Activated CD8-positive, alpha-beta memory T cell treated with anti-CD3 and anti-CD28 coated beads, Interleukin-2, amount 50 U/mL, for 1 hour (primary cell): ENCODE results near the gene SART3.
A peak's percentile ranks its signal among the peaks of the same experiment; 100 is the strongest.
"Not testable (repeated sequence)": the region's sequence is repeated elsewhere in the genome, so short reads cannot be mapped to it uniquely, and the experiment has no call there.

Source experiments
- DNase-seq: peaks from one replicate; pipeline ENCODE4 v3.0.0-alpha.2; 2020; ENCODE audit errors: extremely low read depth

Gene SART3

GRCh38 chr12:108563136-108563803 is 2.3 kb upstream of the SART3 start:
- DNase-seq = peak; percentile 69

GRCh38 chr12:108562348-108563135 is 1.6 kb upstream of the SART3 start, which contains the start of gene ISCU:
TSS of gene ISCU (plus strand) at chr12:108562596. CDS start at chr12:108562623, 27 bp downstream.
- DNase-seq = peak; percentile 92

- DNase-seq = no peak
These were observed 927 bp upstream of the SART3 start for GRCh38 chr12:108561852-108562347.

- DNase-seq = no peak
These were observed 652 bp downstream of the SART3 start for GRCh38 chr12:108560321-108560721.

GRCh38 chr12:108559748-108560147 is 1.2 kb downstream of the SART3 start:
- DNase-seq = no peak

- DNase-seq = no peak
These were observed 1.8 kb downstream of the SART3 start for GRCh38 chr12:108559007-108559655.

- DNase-seq = not testable (repeated sequence)
These were observed 5.6 kb downstream of the SART3 start for GRCh38 chr12:108555383-108555782.

GRCh38 chr12:108553799-108554198 is 7.2 kb downstream of the SART3 start:
- DNase-seq = no peak

- no peak for DNase-seq
These were observed 9.4 kb downstream of the SART3 start for GRCh38 chr12:108551535-108551934.

GRCh38 chr12:108548954-108549521 is 11.9 kb downstream of the SART3 start:
- no peak for DNase-seq

GRCh38 chr12:108547686-108548085 is 13.3 kb downstream of the SART3 start:
- no peak for DNase-seq

- DNase-seq = no peak
These were observed 17.3 kb downstream of the SART3 start for GRCh38 chr12:108543652-108544051.

- DNase-seq = no peak
These were observed 18.7 kb downstream of the SART3 start for GRCh38 chr12:108542320-108542719.

GRCh38 chr12:108538616-108539195 is 22.3 kb downstream of the SART3 start:
- no peak for DNase-seq

GRCh38 chr12:108538146-108538545 is 22.8 kb downstream of the SART3 start:
- DNase-seq = no peak

GRCh38 chr12:108531929-108532848 is 28.8 kb downstream of the SART3 start:
- DNase-seq = no peak

- no peak for DNase-seq
These were observed 30.8 kb downstream of the SART3 start for GRCh38 chr12:108530161-108530560.

GRCh38 chr12:108527166-108527496 is 33.8 kb downstream of the SART3 start:
- no peak for DNase-seq

GRCh38 chr12:108526482-108527165 is 34.3 kb downstream of the SART3 start:
- DNase-seq = no peak

GRCh38 chr12:108525681-108526080 is 35.3 kb downstream of the SART3 start:
- DNase-seq = no peak
